ENCODE results near the gene SLC35D1.
"Not testable (repeated sequence)": the region's sequence is repeated elsewhere in the genome, so short reads cannot be mapped to it uniquely, and the experiment has no call there.

Gene SLC35D1

DNA sequence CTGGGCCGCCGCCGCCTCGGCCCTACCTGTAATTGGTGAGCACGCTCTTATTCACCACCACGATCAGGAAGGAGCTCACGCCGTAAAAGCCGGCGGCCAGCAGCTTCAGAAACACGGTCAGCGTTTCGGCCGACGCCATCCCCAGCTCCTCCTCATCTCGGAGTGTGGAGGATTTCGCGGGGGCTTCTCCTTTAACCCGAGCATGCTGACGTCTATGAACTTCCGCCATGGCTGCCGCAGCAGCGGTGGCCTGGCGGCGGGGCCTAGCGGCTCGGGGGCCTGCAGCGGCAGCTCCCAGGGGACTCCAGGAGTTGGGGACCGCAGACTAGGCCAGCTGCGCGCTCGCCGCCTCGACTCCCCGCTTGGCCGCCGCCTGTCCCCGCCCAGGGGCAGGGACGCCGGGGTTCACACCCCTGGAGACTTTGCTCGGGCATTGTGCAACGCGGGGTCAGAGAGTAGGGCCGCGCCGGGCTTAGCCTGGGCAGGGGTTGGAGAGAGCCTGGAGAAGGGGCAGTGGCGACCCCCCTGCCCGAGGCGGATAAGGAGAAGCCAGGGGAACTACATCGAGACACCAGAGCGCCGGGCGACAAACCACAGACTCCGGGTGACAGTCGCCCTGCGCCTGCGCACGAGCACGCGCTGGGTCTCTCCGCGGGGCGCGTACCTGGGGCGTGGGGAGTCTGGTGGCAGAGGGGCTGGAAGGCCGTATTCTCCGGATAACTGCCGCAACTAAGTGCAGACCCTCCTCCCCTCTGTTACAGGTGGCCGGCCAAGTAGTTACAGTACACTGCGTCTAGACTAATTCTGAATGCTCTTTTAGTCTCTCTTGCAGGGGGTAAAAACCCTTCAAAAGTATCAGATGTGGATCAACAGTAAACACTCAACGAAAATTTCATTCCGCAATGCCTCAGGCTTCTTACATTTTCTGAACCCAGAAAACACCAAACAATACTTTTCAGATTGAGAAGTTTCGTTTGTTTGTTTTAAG lies at the start of gene SLC35D1:
TSS of gene SLC35D1 (minus strand) at position 364 of the 988 bp plus-strand sequence. CDS start at position 229, 135 bp downstream.
- DNase-seq, result peak; percentile 47 to 62 (median 54)

DNA sequence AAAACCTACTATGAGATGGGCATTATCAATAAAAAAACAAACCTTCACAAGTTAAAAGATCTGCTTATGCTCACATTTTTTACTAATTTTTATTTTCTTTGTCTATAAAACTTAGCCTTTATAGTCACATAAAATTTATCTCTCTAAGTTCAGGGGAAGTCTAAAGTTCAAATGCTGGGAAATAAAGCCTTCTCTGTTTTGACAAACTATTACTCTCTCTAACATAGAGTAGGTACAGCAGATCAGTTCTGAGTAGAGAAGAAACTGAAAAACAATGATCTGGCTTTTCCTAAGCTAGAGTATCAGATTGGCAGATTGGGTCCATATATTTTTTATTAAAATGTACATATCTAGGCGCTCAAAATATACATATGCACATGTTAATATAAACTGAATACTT lies 49.6 kb upstream of the SLC35D1 start:
- DNase-seq, result no peak

DNA sequence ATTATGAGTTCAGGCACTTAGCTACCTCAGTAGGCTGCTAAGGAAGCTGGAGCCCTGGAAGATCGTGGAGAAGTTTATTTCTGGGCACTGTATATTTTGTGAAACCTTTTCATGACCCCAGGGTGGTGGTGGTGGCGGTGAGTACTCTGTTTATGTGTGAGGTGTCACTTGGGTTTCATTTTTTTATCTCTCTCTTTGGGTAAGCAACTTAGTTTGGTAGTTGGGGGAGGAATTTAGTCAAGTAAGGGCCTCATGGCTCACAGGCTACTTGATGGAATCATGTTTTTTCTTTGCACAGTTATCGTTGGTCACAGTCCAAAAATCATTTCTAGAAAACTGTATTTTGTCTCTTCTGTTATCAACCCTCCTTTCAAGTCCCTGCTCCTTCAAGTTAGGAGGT lies 46.9 kb upstream of the SLC35D1 start:
- DNase-seq, result no peak

DNA sequence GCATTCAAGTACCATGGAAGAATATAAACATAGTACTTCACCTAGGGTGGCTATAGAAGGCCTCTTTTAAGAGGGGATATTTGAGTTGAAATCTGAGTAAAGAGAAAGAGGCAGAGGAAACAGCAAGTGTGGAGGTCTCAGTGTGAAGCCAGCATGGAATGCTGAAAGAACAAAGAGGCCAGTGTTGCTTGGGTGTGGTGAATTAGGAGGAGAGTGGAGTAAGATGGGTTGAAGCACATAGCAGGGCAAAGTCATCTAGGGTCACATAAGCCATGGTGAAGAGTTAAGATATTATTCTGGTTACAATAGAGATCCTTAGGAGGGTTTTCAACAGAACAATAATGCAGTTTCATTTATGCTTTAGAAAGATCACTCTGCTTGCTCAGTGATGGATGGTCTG lies 43.4 kb upstream of the SLC35D1 start:
- no peak for DNase-seq

DNA sequence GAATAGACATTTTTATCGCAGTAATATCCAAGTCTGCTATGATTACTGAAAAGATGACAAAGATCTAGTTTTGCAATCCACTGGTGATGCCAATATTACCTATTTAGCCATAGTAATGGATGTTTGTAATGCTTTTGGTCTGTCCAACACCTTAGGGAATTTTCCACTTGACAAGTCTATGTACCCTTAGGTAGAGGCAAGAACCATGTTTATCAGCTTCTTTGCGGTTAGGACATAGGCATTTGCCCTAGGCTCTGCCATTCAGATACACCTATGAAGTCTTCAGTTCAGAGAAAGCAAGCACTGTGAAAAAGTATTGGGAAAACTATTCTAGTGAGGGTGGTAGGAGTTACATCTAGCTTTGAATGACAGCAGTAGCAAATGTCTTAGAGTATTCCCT lies 40.2 kb upstream of the SLC35D1 start:
- DNase-seq, result no peak

DNA sequence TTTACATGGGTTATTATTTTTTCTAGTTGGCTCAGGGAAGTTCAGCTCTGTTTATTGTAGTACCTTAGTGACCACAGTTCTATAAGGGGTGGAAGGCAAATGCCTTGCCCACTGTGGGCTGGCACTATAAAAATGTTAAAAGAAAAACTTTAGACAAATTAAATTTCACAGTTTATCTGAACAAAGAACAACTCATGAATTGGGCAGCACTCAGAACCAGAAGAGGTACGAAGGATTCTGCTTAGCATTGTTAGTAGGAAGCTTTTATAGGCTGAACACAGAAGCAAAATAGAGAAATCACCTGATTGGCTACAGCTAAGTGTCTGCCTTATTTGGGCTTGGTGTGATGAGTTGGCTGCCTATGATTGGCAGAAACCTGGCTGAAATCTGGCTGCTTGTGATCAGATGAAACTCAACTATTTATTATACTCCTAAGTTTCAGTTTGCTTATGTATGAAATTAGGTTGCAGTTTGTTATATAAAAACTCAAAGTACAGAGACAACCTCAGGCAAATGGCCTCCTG lies 35.8 kb upstream of the SLC35D1 start:
- no peak for DNase-seq

DNA sequence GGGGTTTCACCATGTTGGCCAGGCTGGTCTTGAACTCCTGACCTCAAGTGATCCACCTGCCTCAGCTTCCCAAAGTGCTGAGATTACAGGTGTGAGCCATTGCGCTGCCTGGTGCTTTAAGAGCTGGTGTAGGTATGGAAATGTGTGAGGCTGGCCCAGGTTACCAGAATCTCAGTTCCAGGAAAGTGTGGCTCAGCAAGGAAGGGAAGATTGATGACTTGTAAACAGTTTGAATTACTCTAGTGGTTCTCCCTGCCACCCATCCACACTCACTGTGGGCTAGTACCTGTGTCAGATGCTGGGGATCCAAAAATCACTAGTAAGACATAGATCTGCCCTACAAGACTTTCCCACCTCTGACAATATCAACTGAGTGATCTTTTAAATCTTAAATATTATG lies 34.5 kb upstream of the SLC35D1 start:
- no peak for DNase-seq

DNA sequence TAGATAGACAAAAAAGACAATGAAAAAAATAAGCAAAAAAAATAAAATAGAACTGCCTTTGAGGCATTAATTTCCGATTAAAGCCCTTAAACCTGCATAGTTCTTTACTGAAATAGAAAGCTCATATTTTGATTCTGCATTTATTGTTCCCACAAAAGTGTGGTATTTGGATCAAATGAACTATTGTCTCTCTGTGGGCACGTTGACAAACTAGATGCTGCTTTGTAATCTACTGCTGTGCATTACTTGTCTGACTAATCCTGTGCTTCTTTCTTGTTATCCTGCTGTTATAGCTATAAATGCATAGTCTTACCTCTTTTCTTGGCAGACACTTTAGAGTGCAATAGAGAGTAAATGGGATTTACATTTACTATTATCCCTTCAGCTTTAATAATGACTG lies 31.4 kb upstream of the SLC35D1 start:
- no peak for DNase-seq

DNA sequence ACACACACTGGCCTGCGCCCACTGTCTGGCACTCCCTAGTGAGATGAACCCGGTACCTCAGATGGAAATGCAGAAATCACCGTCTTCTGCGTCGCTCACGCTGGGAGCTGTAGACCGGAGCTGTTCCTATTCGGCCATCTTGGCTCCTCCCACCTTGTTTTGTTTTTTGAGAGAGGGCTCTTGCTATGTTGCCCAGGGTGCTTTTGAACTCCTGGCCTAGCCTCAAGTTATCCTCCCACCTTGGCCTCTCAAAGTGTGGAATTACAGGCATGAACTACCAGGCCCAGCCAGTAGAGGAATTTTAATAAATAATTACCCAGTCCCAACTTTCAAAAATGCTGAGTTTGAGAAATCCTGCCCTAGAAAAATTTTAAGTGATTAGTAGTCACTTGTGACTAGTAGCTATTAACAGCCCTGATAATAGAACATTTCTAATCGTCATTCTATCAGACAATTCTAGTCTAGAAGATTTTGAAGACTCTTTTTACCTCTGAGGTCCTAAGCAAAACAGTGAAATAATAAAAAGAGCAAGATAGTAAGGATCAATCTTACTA lies 30.9 kb upstream of the SLC35D1 start:
- no peak for DNase-seq

DNA sequence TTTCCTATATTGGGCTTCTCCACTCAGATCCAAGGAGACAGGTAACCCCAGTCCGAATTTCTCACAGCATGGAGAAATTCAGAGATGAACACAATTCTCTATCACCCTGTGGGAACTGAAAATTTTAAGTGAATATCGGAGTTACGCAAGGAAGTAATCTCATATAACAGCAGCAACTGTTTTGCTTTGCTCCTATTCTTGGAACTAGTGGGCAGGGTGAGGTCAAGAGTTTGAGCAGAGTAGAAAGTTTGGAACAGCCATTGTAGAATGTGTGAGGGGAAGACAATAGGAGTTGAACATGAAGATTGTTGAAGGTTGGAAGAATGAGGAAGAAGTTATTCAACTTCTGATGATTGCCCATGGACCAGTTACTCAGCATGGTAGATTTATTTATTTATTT lies 24.3 kb upstream of the SLC35D1 start:
- DNase-seq, result no peak

DNA sequence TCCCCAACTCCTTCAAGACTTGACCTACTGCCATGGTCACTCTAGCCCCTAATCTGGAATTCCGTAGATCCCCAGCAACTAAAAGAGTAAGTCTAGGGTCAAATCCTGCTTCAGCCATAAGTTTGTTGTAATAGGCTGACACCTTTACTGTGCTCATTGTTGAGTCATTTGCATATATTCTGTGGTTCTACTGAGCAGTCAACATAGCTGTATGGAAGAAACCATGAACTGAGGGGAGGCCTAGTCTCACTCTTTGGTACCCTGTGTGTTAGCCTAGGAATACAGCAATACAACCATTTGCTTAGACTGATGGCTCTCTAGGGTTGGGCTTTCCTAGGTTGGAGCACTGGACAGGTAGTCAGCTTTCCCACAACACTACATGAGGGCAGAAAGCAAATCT lies 23.6 kb upstream of the SLC35D1 start:
- DNase-seq, result no peak

DNA sequence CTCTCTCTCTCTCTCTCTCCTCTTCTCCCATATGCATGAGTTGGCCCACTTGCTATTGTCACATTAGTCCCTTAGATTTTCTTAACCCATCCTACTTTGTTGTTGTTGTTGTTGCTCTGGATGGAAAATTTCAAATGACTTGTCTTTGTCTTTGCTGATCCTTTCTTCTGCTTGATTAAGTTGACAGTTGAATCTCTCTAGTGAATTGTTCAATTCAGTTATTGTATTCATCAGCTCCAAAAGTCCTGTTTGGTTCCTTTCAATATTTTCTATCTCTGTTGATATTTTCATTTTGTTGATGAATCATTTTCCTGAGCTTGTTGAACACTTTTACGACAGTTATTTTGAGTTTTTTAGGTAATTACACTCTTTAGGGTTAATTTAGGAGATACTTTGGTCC lies 18.8 kb upstream of the SLC35D1 start:
- no peak for DNase-seq

DNA sequence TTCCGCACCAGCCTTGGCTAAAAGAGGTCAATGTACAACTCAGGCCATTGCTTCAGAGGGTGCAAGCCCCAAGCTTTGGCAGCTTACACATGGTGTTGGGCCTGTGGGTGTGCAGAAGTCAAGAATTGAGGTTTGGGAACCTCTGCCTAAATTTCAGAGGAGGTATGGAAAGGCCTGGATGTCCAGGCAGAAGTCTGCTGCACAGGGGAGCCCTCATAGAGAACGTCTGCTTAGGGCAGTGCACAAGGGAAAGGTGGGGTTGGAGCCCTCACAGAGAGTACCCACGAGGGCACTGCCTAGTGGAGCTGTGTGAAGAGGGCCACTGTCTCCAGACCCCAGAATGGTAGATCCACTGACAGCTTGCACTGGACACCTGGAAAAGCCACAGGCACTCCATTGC lies 13.7 kb upstream of the SLC35D1 start:
- DNase-seq, result not testable (repeated sequence)

DNA sequence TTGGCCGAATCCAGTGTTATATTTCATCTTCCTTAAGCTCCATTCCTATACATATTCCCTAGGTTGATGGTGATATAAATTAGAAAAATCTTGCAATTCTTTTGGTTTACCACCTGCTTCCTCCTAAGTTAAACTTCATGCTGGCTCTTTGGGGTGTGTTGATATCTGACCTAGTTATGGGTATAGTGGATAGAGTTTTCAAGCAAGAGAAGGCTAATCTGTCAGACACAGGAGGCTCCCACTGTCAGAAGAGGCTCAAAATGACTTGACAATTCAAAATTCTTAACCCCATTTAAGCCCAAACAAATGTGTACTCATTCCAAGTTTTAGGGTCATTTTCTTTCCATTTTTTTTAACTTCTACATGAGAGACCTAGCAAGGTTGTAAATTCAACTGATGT lies 8.5 kb upstream of the SLC35D1 start:
- no peak for DNase-seq

DNA sequence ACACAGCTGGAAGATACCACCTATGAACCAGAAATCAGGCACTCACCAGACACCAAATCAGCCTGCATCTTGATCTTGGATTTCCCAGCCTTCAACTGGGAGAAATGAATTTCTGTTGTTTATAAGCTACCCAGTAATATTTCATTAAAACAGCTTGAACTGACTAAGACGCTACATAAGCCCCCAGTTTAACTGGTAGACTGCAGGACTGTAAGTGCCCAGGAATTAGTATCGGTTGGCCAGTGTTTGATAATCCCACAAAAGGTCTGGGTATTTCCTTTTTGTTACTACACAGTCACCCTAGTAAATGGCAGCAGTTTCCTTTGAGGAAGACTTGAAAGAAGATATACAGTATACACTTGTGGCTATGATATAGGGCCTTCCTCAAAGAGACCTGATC lies 7.3 kb upstream of the SLC35D1 start:
- DNase-seq, result no peak

DNA sequence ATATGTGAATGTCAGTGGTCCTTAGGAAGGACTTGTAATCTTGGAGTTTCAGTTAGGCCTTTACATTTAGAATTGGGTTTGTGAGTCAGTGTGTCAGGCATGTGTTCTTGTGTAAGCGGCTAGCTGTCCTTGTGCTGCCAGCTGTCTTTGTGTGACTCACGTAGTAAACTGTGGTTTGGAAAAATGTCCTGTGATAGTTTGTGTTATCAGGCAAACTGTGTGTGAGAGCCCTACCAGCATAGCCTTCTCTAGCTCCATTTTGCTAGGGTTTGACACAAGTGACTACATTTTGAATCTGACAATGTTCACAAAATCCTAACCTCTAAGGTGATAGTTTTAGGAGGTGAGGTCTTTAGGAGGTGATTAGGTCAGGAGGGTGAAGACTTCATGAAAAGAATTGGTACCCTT lies 6.9 kb upstream of the SLC35D1 start:
- no peak for DNase-seq

DNA sequence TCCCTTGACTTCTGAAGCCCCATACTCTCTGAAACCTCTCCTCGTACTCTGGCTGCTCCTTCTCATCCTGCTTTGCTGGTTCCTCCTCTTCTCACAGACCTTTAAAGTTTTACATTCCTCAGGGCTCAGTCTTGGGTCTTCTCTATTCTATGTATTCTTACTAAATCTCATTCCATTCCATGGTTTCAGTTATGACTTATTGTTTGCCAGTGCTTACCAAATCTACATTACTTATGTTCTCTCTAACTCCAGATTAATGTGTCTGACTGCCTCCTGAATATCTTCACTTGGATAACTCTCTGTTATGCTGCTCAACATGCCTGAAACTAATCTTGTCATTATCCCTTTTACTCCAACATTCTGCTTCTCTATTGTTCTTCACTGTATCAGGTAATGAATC lies 5.4 kb upstream of the SLC35D1 start:
- DNase-seq, result no peak

DNA sequence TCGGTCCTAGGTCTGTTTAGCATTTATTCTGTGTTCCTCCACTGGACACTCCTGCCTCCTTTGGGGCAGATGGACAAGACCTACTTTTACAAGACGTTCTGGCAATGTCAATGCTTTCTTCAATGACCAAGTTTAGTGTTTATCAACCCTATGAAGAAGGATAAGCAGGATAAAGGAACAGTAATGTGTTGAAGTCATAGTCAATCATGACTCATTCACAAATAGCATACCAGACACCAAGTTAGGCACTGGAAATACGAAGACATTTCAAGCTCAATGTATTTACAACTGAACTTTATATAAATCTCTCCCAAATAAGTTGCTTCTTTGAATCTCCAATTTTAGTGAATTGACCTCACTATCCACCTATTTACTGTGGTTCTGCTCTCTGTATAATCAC lies 4.8 kb upstream of the SLC35D1 start:
- no peak for DNase-seq

DNA sequence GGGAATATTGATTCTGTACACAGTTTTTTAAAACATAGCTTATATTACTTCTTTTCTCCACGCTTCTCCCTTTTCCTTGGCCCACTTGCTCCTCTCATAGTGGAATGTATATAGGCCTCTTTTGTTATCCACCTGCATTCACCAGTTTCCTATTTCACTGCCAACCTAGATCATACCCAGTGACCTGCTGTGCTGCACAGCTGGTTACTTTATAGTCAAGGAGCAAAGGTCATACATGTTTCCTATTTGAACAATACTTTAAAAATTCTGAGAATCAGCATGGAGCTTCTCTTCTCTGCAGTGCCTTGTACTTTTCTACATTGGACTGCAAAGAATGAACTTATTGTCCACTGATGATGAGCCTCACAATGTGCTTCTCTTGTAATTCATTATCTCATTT lies 4.3 kb upstream of the SLC35D1 start:
- DNase-seq, result no peak

DNA sequence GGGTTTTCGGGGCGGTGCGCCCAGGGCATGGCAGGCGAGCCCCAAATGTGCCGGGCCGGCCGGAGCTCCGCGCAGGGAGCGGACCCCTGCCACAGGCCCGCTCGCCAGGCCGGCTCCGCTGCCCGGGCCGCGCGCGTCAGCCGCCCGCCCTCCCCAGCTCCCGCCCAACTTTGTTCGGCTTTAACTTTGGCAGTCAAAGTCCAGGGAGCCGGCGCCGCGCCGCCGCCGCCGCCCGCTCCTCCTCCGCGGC lies 488 bp downstream of the SLC35D1 start:
- DNase-seq, result peak in 2 of 4 experiments; percentile 2 to 8

DNA sequence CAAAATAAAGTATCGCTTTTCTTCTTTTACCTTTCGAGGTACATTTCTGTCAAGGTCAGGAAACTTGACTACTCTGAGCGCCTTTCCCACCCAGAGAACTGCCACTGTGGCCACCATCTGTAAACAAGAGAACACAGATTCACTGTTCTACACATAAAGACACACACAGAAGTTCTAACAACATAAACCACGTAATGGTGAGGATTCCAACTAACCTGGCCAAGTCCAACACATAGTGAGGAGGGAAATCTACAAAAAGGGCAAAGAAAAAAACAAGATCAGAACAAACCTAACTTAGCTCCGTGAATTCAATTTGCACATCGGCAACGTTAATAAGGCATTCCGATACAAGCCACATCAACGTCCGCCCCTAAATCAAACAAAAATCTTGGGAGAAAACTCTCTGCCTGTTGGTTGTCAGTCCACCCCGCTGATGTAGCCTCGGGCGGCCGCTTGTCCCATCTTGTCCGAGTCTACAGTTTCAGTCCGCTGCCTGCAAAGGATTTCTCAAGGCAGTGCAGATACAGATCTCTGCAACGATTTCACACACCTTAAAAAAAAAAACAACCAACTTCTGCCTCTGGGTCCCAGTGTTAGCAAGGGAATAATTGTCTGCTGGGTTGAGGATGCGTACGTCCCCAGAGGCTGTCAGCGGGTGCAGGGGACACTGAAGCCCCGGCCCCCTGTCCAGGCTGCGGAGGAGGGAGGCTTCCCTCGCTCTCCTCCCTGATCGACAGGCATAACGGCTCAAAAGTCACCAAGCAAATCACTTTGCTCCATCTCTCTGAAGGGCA lies 1.0 kb downstream of the SLC35D1 start:
- DNase-seq, result peak in 1 of 4 experiments; percentile 24

DNA sequence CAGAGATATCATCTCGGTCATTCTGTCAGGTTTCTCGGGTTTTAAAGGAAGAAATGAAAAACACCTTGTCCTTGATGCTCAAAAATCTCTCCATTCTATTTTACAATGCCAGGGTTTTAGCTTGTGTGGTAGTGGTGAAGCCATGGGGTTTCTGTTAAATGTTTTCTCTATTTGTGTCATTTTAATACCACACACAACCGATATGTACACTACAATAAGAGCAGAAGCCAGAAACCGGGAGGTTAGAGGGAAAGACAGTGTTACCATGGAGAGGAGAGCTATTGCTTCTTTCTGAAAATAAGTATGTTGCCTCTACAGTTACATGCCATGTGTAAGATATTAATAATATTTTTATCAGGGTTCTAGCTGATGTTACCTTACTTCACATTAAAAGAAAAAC lies 2.8 kb downstream of the SLC35D1 start:
- no peak for DNase-seq

DNA sequence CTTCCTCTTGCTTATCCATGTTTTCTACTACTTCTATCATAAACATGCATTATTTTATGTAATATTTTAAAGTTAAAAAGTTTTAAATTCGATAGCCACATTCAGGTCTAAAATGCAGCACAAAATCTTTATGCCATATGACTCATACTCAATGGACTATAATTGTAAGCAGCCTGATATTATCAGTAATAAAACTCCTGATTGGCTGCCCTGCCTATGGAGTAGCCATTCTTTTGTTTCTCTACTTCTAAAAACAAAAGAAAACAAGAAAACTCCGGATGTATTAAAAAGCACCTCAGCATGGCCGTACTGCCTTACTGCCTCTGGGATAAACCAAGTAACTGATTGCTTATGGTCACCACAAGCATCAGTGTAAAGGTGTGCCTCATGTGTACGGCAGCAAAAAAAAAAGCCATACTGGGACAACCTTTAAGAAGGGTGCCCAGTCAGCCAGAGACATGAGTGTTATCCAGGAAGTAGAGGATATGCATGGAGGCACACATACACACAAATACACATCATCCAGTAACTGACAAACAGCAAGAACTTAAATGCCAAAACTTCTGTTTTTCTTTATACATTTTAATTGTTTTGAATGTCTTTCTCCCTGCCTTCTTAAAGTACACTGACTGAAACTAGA lies 9.2 kb downstream of the SLC35D1 start:
- DNase-seq, result no peak
